SKM-1 treated with dmso at 0.1 percent for 144 hours (cell line): ENCODE results near the gene KRT73.

Experiments used
- DNase-seq: peaks from one replicate; lab custom pipeline; 2025; ENCODE audit not compliant: unreplicated experiment; lab: John Stamatoyannopoulos, UW

Gene KRT73

GRCh38 chr12:52622349-52622748 lies 4.0 kb upstream of the KRT73 start:
- DNase-seq, result no peak

- DNase-seq, result no peak
These were observed 507 bp upstream of the KRT73 start for GRCh38 chr12:52618866-52619265.

GRCh38 chr12:52617403-52617785 lies 965 bp downstream of the KRT73 start:
- DNase-seq, result no peak

- no peak for DNase-seq
These were observed 1.5 kb downstream of the KRT73 start for GRCh38 chr12:52616680-52617402.

- DNase-seq, result no peak
These were observed 2.4 kb downstream of the KRT73 start for GRCh38 chr12:52615912-52616311.

GRCh38 chr12:52615208-52615868 lies 3.0 kb downstream of the KRT73 start:
- DNase-seq, result peak; percentile 8

- no peak for DNase-seq
These were observed 3.8 kb downstream of the KRT73 start for GRCh38 chr12:52614381-52615207.

- DNase-seq, result no peak
These were observed 4.9 kb downstream of the KRT73 start for GRCh38 chr12:52613384-52614030.

GRCh38 chr12:52612431-52613383 lies 5.7 kb downstream of the KRT73 start:
- DNase-seq, result no peak

- DNase-seq, result no peak
These were observed 7.3 kb downstream of the KRT73 start for GRCh38 chr12:52611080-52611468.

GRCh38 chr12:52608826-52609630 lies 9.3 kb downstream of the KRT73 start:
- no peak for DNase-seq

- DNase-seq, result no peak
These were observed 10.2 kb downstream of the KRT73 start for GRCh38 chr12:52608161-52608560.

GRCh38 chr12:52607314-52607713 lies 11.0 kb downstream of the KRT73 start:
- no peak for DNase-seq

GRCh38 chr12:52606581-52607218 lies 11.7 kb downstream of the KRT73 start:
- no peak for DNase-seq

GRCh38 chr12:52606096-52606495 lies 12.3 kb downstream of the KRT73 start:
- DNase-seq, result no peak

GRCh38 chr12:52605542-52605941 lies 12.8 kb downstream of the KRT73 start:
- DNase-seq, result no peak

GRCh38 chr12:52604859-52605258 lies 13.5 kb downstream of the KRT73 start:
- DNase-seq, result no peak

GRCh38 chr12:52603314-52603713 lies 15.0 kb downstream of the KRT73 start:
- no peak for DNase-seq

GRCh38 chr12:52602552-52602951 lies 15.8 kb downstream of the KRT73 start:
- no peak for DNase-seq
